GM19240 (cell line): Measurements from ENCODE around the gene ADAMTS12.
"Not testable (repeated sequence)": the region's sequence is repeated elsewhere in the genome, so short reads cannot be mapped to it uniquely, and the experiment has no call there.

Source experiments
- DNase-seq: peaks from one replicate; pipeline ENCODE4 v3.0.0; 2011; ENCODE audit warnings: low spot score; ENCODE audit not compliant: insufficient read length

ADAMTS12 gene

DNA sequence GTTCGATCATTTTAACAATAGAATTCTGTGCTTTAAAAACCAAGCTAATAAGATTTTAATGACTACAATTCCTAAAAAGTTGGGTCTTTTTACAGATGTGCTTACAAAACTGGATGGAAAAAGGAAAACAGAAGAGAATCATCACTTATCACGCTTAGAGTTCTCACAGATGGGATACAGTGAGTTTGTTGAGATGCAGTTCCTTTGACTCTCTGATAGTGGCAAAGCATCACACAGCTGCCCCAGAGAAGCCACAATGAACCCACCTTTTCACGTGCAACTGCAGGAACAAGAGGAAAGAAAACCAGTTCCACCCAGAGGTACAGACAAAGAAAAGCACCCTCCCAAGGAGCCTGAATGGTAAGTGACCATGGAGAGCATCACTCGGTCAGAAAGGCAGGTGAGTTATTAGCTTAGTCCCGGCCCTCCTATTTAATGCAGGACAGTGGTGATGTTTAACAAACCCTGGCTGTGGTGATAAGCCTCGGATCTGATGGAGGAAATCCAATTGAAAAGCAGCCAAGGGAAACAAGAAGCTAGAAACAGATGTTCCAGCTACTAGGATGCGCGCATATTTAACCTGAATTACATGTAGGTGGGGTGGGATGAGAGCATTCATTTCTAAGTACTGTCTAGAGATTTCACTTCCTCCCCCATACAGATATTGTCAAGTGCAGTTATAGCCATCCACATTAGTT, 283.3 kb downstream of the ADAMTS12 start:
- DNase-seq, result no peak

DNA sequence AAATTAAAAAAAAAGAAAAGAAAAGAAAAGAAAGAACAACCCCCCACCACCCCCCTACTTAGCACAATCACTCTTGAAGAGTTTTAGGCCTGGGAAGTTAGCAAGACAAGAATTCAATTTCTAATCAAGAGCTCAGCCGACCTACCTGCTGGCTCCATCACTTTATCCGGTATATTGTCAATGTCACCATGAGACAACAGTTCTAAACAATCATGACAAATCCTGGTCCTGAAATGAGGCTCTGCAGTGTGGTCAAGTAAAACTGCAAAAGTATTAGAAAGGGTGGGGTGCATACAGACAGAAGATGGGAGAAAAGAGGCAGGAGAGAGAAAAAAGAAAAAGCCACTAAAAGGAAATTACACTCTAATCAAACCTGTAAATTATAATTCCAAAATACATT, 287.3 kb downstream of the ADAMTS12 start:
- no peak for DNase-seq

DNA sequence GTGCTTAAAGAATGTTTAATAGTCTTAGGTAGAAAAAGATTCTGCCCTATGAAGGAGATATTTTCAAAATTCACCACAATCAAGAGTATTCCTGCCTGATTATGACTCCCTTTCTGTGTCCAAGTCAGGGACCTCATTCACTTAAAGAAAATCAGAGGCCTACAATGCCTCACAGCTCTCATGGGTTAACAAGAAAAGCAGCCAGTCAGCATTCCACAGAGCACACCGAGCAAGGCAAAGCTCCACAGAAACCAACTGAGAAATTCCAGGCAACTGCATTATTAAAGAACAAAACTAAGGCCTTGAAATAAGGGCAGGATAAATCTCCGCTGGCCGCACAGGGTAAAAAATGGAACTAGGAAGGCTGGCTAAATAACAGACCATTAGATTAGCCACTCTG, 289.9 kb downstream of the ADAMTS12 start:
- no peak for DNase-seq

DNA sequence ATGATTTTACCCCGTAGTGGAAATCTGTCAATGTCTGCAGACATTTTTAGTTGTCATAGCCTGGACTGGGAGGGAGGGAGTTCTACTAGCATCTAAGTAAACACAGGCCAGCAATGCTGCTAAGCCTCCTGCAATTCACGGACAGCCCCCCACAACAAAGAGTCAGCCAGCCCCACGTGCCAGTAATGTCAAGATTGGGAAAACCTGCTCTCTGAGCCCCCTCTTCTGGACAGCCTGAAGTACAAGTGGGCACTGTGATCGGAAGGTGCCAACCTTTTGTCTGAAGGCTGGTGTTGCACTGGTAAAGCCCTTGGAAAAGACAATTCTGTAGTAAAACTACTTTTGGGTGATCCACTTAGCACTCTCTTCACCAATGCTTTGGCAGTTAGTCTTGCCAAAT, 296.5 kb downstream of the ADAMTS12 start:
- DNase-seq, result no peak

DNA sequence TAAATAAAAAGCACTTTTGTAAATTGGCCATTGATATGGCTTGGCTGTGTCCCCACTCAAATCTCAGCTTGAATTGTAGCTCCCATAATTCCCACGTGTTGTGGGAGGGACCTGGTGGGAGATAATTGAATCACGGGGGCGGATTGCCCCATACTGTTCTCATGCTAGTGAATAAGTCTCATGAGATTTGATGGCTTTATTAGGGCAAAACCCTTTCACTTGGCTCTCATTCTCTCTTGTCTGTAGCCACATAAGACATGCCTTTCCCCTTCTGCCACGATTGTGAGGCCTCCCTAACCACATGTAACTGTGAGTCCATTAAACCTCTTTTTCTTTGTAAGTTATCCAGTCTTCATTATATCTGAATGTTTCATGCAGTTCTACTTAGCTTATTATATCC, 297.8 kb downstream of the ADAMTS12 start:
- DNase-seq, result no peak

DNA sequence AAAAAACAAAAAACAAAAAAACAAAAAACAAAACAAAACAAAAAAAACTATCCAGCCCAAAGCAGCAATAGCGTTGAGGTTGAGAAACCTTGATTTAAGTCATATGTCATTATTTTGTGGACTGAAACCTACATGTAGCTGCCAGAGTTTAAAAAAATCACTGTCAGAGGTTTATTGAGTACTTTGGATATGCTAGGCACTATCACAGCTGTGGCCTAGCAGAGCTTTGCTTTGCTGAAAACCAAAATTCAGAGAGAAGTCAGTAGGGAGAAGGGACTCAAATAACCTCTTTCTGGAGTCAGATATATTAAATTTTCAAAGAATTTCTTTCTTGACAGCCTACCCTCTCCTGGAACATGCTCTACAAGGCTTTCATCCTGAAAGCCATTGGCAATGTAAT, 299.5 kb downstream of the ADAMTS12 start:
- no peak for DNase-seq

DNA sequence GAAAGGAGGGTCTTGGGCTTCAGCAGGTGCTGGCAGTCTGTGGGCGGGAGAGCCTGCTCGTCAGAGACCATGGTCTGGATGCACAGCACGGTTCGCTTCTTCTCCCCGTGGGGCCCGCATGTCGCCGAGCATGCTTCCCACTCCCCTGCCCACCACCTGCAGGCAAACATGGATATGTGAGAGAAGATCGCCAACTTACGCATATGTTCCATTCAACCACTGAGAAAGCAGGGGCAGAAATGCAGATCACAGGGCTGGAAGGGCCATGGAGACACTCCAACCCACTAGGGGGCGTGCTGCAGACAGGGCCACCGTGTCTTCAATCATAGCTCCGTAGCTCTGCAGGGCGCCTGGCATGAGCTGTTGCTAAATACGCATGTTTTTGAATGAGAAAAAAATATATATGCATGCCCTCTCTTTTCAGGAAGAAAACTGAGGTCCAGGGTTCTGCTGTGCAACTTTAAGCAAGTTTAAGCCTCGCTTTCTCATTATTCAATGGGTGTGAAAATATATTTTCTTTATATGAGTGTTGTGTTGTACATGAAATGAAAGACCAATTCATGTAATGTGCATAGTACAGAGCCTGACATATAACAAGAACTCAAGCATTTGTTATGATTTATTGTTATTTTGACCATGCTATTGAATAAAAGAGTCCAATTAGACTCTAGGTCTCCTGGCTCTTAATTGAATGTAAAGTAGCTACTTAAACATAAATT, 303.0 kb downstream of the ADAMTS12 start:
- DNase-seq, result no peak

DNA sequence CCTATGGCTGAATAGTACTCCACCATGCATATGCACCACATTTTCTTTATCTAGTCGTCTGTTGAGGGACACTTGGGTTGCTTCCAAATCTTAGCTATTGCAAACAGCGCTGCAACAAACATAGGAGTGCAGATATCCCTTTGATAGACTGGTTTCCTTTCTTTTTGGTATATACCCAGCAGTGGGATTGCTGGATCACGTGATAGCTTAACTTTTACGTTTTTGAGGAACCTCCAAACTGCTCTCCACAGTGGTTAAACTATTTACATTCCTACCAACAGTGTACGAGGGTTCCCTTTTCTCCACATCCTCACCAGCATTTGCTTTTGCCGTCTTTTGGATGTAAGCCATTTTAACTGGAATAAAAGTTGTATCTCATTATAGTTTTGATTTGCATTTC, 308.5 kb downstream of the ADAMTS12 start:
- no peak for DNase-seq

DNA sequence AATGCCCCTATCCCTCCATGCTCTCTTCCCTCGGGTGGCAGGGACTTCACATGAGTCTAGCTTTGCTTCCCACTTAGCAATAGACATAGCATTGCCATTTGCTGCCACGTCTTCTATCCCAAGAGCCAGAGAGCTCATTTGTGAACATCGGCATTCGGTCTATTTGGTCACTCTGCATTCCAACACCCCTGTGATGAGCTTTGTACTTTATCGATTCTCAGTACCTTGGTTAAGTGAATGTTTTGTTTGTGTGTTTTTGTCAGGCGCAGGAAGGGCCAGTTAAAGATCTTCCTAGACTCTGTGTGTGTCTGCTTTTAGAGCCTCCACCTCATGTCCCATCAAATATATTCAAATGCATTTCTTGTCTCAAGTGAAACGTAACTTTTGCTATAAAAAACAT, 309.4 kb downstream of the ADAMTS12 start:
- DNase-seq, result no peak

DNA sequence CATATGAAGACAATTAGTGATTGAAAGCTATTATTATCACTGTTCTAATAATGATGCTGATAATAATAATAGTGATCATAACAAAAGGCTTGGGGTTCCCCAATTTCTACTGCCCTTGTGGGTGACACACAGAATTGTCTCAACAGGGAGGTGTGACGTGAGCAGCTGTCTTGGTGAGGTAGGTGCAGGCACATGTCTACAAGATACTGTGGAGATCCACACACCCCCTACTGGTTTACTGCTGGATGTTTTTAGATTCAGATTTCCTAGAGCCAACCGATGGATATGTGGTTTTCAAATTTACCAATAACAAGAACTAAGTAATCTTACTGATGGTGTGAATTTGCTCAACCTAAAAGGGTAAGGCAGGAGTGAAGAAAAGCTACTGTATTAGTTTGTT, 312.0 kb downstream of the ADAMTS12 start:
- no peak for DNase-seq

DNA sequence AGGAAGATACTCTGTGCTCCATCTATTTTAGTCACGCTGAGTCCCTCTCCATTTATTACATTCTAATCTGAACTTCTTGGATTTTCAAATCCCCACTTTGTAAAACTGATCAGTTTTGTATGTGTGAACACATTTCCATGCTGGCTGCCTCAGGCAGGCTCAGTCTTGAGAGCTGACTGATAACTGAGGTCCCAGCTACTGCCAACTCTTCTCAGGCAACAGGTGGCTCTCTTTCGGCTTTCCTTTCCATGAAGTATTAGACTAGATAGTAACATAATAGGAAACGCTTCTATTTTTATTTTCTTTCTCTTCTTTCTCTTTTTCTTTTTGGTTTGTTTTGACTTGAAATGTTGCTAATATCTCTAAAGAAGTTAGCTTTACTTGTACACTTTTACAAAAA, 312.6 kb downstream of the ADAMTS12 start:
- DNase-seq, result no peak

DNA sequence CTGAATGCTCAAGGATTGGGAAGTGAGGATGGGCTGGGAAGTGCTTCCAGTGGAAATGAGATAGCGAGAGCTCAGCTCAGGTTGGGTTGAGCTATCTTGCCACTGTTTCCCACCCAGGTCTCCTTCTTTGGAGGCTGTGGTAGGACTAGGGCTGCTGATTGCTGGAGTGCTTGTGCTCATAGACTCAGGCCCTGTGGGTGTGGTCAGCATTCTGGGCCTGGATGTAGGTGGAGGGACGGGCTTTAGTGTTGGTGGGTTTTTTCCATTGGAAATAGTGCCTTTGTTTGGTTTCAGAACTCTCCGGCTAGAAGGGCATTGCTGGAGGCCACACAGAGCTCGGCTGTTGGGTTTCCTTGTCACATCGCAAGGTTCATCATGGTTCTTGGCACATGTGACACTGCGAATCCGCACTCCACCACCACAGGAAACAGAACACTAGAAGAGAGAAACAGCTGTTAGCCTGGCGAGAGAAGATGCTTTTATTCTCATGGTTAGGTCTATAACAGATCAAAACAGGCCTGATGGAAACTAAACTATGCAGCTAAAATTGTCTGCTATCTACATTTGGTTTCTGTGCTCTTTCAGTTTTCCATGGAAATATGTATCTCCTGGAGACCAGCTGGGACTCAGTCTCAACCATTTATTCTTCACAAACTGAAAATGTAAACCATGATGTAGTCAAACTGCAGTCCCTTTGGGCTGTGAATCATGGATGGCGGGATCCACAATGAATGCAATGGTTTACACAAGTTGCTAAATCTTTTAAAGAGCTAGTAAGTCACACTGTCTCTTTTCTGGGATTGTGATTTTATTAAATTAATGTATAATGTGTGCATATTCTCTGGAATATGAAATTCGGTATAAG, 314.8 kb downstream of the ADAMTS12 start:
- DNase-seq, result no peak

DNA sequence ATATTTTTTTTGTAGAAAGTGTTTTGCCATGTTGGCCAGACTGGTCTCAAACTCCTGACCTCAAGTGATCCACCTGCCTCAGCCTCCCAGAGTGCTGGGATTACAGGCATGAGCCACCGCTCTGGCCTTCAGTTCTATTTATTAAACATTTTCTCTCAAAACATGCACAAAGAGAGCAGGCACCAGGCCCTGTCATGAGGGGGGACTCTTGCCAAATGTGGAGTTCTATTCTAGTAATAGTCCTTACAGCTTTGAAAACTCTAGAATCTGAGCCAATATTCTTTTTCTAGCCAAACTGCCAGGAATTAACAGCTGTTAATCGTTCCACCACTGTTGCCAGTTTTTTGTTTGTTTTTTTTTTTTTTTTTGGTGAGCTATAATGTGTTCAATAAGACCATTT, 326.5 kb downstream of the ADAMTS12 start:
- no peak for DNase-seq

DNA sequence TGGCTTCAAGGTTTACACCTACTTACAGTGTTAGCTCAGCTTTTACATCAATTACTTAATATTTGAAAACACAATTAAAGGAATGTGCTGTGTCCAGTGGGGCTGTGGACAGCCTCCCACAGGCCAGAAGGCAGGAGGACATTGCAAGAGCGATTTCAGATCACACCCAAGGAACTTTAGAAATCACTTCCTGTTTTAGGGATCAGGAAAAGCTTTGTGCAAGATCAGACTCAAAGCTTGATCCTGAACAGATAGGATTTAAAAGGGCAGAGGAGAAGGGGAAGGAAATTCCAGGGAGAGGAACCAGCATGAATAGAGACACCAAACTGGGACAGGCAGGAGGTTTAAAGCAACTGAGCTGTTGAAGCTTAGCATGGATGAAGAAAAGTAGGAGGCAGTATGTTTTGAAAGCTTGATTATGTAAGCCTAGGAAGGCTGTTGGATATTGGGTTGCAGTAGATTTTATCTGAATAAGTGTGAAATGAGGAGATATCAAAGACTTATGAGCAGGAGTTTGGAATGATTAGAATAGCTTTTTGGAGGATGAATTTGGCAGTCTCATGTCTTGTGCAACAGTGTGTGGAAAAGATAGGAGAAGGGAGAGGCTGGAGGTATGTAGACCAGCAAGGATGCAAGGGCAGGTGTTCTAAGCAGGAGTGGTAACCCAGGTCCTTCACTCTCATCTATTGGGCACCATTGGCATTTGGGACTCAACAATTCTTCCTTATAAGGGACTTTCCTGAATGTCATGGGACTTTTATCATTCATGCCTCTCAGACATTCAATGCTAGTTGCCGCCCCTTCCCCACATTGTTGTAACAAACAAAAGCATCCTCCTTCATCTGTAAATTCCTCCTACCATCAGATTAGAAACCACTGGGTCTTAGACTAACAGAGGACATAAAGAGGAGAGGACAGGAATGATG, 327.5 kb downstream of the ADAMTS12 start:
- no peak for DNase-seq

DNA sequence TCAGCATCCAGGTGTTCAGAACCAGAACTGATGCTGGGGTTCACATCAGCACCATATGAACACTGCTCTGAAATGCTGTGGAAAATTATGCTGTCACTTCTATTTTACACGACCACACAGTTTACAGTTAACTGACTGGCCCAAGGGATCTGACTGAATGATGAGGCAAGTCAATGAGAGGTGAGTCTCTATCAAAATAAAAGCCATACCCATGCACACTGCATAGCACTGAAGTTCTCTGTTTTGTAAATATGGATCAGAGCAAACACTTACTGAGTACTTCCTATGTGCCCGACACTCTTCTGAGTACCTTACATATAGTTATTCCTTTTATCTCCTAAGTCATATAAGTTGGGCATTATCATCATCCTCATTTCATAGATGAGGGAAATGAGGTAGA, 328.3 kb downstream of the ADAMTS12 start:
- no peak for DNase-seq

DNA sequence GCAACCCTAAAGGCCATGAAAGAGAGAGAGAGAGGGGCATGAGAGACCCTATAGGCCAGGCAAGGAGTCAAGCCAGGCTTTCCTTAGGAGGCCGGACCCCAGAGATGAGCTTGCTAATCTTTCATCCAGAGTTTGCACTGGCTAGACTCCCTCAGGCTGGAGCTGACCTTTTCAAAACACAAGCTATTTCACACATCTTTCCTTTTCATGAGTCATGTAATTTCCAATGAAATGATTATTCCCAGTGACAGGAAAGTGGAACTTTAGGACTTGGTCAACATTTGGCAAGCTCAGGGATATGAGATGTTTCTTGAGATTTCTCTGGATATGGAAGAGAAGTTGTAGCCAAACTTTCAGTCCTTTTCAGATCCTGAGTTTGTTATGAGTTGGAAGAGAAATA, 333.3 kb downstream of the ADAMTS12 start:
- no peak for DNase-seq

DNA sequence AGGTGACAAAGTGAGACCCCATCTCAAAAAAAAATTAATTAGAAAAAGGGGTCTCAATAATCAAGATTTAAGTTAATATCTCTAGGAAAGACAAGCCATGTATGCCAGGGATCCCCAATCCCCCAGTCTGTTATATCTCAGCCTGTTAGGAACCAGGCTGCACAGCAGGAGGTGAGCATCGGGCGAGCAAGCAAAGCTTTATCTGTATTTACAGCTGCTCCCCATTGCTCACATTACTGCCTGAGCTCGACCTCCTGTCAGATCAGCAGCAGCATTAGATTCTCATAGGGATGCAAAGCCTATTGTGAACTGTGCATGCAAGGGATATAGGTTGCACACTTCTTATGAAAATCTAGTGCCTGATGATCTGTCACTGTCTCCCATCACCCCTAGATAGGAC, 334.2 kb downstream of the ADAMTS12 start:
- DNase-seq, result no peak

DNA sequence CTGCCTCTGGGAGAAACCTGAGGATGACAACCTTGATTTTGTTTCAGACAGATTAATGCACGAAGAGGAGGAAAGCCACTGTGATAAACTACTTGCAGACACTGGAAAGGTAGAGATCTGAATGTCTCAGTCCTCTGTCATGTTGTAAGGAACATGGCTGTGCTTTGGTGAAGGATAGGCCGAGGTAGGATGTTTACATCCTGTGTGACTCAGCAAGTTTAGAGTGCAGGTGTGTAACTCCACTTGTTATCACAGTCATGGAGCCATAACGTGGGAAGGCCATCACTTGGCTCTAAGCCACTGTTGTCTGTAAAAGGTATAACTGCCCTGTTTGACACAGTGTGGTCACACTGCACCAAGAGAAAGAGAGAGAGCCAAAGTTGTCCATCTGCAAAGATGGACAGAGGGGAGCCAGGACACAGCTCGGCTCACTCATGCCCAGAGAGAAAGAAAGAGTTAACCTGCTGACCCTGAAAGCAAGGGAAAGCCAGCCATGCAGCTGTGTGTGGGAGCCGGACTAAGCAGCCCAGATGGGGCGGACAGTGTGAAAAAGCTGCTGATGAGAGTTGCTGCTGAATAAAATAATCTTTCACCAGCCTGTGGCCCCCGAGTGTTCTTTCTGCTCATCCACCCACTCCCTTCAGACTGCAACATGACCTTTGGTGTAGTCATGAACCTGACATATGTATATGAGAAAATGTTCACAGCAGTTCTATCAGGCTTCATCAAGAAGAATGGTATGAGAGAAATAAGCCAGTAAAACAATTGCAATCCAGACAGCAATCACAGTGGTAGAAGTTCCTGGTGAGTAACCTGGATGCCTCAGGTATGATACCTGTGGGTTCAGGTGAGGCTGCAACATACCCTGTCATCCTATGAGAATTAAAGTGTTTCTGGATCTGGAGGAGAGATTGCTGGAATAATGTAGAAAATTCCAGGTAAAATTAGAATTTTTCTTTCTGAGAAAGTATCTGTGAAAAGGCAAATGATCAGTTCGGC, 335.2 kb downstream of the ADAMTS12 start:
- no peak for DNase-seq

DNA sequence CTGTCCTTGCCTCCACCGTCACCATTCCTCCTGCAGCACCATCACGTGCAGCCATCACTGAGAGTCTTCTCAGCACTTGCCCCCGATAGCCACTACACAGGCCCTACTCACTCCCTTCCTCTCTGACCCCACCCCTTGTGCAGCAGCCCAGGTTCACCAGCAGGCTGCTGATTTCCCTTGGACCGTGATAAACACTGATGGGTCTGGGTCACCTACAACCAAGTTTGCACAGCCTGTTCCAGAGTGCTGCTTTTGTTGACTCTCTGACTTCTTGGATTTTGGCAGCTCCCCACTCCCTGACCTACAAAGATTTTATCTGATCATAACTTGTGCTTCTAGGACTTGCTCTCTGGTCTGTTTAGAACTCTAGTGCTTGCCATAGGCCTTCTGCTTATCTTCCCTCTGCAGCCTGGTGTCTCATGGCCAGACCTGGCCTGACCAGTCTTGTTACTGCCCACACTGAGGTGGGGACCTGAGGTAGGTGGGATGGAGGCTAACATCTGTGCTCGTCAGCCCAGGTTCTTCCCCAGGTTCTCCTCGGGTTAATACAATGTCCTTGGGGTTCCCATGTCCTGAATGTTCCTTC, 341.7 kb downstream of the ADAMTS12 start:
- DNase-seq, result no peak

DNA sequence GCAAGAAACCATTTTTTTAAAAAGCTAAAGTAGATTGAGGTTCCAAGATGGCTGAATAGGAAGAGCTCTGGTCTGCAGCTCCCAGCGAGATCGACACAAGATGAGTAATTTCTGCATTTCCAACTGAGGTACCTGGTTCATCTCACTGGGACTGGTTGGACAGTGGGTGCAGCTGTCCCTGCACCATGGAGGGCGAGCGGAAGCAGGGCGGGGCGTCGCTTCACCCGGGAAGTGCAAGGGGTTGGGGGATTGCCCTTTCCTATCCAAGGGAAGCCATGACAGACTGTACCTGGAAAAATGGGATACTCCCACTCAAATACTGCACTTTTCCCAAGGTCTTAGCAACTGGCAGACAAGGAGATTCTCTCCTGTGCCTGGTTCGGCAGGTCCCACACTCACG, 352.0 kb downstream of the ADAMTS12 start:
- not testable (repeated sequence) for DNase-seq
